ENCODE data around the gene DNM3.

DNM3 gene

DNA sequence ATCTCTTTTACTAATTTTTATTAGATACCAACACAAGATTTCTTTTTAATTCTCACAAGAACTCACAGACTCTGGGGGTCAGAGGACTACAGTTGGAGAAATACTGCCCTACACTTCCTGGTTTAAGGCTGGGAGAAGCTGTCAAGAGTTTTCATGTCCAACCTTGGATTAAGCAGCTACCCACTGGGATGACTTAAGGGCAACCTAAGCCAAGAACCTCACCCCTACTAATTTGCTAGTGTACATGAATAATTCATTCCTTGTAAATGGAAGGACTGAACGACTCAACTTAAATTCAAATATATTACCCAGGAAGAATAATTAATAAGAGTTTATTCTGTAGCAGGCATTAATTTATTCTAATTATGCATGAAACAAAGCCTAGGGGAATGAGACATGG, 396.9 kb downstream of the DNM3 start:
- DNase-seq (ENCODE audit: low read depth in 2 of 2) = no peak

- DNase-seq (ENCODE audit: low read depth in 2 of 2) = no peak
Measured at GRCh38 chr1:172238965-172239364, 397.7 kb downstream of the DNM3 start.

GRCh38 chr1:172239901-172240300, 398.6 kb downstream of the DNM3 start:
- DNase-seq (ENCODE audit: low read depth in 2 of 2) = no peak

- no peak for DNase-seq (ENCODE audit: low read depth in 2 of 2)
Measured at GRCh38 chr1:172241540-172241939, 400.2 kb downstream of the DNM3 start.

GRCh38 chr1:172244865-172245264, 403.6 kb downstream of the DNM3 start:
- no peak for DNase-seq (ENCODE audit: low read depth in 2 of 2)

DNA sequence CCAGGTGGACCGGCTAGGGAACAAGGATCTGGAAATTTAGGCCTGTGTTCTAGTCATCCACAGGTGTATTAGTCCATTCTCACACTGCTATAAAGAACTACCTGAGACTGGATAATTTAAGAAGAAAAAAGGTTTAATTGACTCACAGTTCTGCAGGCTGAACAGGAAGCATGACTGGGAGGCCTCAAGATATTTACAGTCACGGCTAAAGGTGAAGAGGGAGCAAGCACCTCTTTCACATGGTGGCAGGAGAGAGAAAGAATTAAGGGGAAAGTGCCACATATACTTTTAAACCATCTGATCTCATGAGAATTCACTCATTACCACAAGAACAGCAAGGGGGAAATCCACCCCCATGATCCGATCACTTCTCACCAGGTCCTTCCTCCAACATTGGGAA, 404.5 kb downstream of the DNM3 start:
- DNase-seq (ENCODE audit: low read depth in 2 of 2) = no peak

GRCh38 chr1:172246521-172247390, 405.5 kb downstream of the DNM3 start:
- DNase-seq (ENCODE audit: low read depth in 2 of 2) = no peak

DNA sequence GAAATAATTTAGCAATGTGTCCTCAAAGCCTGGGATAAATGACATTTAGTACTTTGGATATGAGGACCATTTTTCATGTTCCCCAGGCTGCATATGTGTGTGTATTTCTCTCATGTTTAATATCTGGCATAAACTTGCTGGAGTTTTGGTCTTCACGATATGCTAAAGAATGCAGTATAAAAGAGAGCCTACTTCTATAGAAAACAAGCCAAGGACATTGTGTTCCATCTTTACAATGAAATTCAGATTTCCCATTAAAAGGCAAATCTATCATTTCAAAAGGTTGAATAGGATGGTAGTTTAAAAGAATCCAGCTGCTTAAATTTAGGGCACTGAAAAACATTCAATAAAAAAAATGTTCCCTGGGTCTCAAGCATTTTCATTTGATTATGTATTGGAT, 410.2 kb downstream of the DNM3 start:
- no peak for DNase-seq (ENCODE audit: low read depth in 2 of 2)

- DNase-seq (ENCODE audit: low read depth in 2 of 2) = no peak
Measured at GRCh38 chr1:172252321-172252720, 411.0 kb downstream of the DNM3 start.

- no peak for DNase-seq (ENCODE audit: low read depth in 2 of 2)
Measured at GRCh38 chr1:172252958-172253357, 411.7 kb downstream of the DNM3 start.

GRCh38 chr1:172254521-172255222, 413.4 kb downstream of the DNM3 start:
- no peak for DNase-seq (ENCODE audit: low read depth in 2 of 2)

- DNase-seq (ENCODE audit: low read depth in 2 of 2) = no peak
Measured at GRCh38 chr1:172255223-172255560, 413.9 kb downstream of the DNM3 start.

- DNase-seq (ENCODE audit: low read depth in 2 of 2) = no peak
Measured at GRCh38 chr1:172265905-172266304, 424.6 kb downstream of the DNM3 start.

DNA sequence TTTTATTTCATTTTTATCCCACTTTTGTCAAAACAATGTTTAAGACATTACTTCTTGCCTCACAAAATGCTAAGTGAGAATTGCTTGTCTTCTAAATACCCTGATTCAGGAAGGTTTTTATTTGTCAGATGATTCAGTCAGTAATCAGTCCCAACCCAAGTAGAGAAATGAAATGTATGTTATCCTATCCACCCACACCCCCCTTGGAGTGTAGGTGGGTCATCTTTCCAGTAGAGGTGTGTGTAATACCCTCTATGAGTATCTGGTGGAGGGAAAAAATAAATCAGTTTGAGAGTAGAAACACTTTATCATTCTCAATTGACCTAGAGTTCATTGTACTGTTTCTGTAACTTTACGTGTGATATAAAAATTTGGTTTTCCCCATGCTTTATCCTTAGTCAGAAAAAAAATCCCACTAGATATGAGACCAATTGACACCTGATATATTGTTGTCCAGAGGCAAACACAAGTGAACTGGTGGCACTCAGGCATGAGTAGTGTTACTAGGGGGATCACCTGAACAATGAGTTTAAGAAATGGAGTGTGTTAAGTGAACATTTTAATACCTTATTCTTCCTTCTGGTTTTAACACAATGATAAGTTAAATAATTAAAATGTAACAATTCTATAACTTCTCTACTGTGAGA, 425.4 kb downstream of the DNM3 start:
- no peak for DNase-seq (ENCODE audit: low read depth in 2 of 2)

GRCh38 chr1:172268237-172268636, 426.9 kb downstream of the DNM3 start:
- no peak for DNase-seq (ENCODE audit: low read depth in 2 of 2)

GRCh38 chr1:172269084-172269483, 427.8 kb downstream of the DNM3 start:
- DNase-seq (ENCODE audit: low read depth in 2 of 2) = no peak

DNA sequence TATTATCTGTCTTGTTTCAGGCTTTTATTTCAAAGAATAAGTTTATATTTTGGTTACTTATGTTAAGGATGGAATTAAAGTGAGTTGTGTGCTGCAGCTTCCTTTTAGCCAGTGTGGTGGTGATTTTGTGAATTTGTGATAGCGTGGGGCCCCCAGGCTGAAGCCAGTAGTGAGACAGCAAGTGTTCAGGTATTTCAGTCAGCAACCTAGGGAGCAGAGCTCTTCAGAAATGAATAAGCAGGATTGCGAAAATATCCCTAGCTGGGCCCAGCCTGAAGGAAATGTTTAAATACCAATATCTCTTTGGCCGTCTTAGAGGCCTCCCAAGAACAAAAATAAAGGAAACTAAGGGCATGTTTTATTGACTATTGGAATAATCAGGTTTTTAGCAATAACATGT, 428.3 kb downstream of the DNM3 start:
- DNase-seq (ENCODE audit: low read depth in 2 of 2) = no peak

DNA sequence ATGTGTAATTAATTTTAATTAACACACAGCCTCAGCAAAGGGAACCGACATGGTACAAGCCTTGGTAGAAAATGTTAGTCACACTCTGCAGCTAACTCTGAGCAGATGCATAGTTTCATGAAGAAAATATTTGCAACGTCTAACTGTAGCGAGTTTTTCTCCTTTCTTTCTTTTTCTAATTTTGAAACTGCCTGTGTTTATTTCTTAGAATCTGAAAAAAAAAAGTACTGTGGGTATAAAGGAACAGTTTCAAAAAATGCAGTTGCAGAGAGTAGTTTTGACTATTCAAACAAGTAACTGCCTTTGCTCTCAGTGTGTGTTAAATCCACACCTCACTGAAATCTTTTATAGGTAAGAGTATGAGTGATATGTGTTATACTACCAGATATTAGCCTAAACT, 429.3 kb downstream of the DNM3 start:
- no peak for DNase-seq (ENCODE audit: low read depth in 2 of 2)

- no peak for DNase-seq (ENCODE audit: low read depth in 2 of 2)
Measured at GRCh38 chr1:172272087-172272486, 430.8 kb downstream of the DNM3 start.

- DNase-seq (ENCODE audit: low read depth in 2 of 2) = no peak
Measured at GRCh38 chr1:172273647-172274396, 432.5 kb downstream of the DNM3 start.

DNA sequence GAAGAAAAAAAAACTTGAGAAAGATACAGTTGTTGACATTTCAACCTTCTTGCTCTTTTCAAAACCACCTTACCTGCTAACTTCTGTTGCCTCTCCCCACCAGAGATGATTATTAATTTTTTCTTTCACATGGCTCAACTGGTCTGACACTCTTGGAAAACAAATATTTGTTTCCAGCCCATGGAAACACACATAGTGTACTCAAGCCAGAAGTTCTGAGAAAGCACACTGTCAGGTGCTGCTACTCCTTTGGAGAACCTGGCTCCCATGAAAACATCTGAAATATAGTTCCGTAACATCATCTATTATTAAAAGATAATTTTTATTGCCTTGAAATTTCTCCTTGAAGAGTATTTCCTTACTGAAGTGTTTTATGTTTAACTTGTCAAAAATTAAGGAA, 434.2 kb downstream of the DNM3 start:
- DNase-seq (ENCODE audit: low read depth in 2 of 2) = no peak
